Keratinocyte (primary cell): ENCODE measurements around the gene TMEM245.

Source experiments
- CTCF ChIP-seq, 3 experiments: IDR thresholded peaks in 1 of 3; conservative IDR thresholded peaks in 1 of 3; optimal IDR thresholded peaks in 1 of 3; 2 replicates in 2 of 3; 3 replicates in 1 of 3; pipeline versions ENCODE3 to v1.5.1; 2011; ENCODE audit warnings: low read length in 3 of 3, mild to moderate bottlenecking in 3 of 3, moderate library complexity in 2 of 3, control low read depth in 1 of 3, inconsistent platforms in 1 of 3; ENCODE audit not compliant: insufficient read depth in 2 of 3; ENCODE audit errors: extremely low read depth in 1 of 3
- EZH2 ChIP-seq: IDR thresholded peaks from one replicate; pipeline ENCODE4 v1.6.1; 2012; ENCODE audit warnings: inconsistent platforms, mild to moderate bottlenecking, low read length, moderate library complexity

GRCh38 chr9:109110329-109111021, 9.3 kb downstream of the TMEM245 start:
- TF ChIP-seq CTCF (optimal IDR thresholded peaks at IDR 0.05 in 1 of 3, IDR thresholded peaks at IDR 0.05 in 1 of 3, conservative IDR thresholded peaks at IDR 0.05 in 1 of 3; ENCODE audit: extremely low read depth in 1 of 3, insufficient read depth in 2 of 3, low read length in 3 of 3): no peak
- no peak for TF ChIP-seq EZH2
